CD4-positive, alpha-beta T cell treated with Interferon alpha-2 for 1 hour (primary cell): ENCODE measurements around the gene MAP3K8.
A peak's percentile ranks its signal among the peaks of the same experiment; 100 is the strongest.
"Not testable (repeated sequence)": the region's sequence is repeated elsewhere in the genome, so short reads cannot be mapped to it uniquely, and the experiment has no call there.

Experiments used
- DNase-seq, 2 donors: peaks; one replicate each; pipeline ENCODE4 v3.0.0-alpha.2; 2020 to 2022

MAP3K8 gene

GRCh38 chr10:30453764-30454527 is 20.0 kb downstream of the MAP3K8 start:
- DNase-seq: no peak

GRCh38 chr10:30454744-30455510 is 20.9 kb downstream of the MAP3K8 start:
- no peak for DNase-seq

GRCh38 chr10:30455816-30456215 is 21.8 kb downstream of the MAP3K8 start:
- DNase-seq: no peak

GRCh38 chr10:30456266-30456665 is 22.3 kb downstream of the MAP3K8 start:
- DNase-seq: peak in 1 of 2 donors; percentile 46

GRCh38 chr10:30459283-30459682 is 25.3 kb downstream of the MAP3K8 start:
- DNase-seq: peak in 1 of 2 donors; percentile 33

GRCh38 chr10:30460121-30460520 is 26.1 kb downstream of the MAP3K8 start:
- DNase-seq: no peak

- DNase-seq: no peak
These were observed 28.5 kb downstream of the MAP3K8 start for GRCh38 chr10:30462513-30462912.

- no peak for DNase-seq
These were observed 30.0 kb downstream of the MAP3K8 start for GRCh38 chr10:30463944-30464451.

GRCh38 chr10:30464675-30465074 is 30.7 kb downstream of the MAP3K8 start:
- DNase-seq: no peak

- no peak for DNase-seq
These were observed 32.5 kb downstream of the MAP3K8 start for GRCh38 chr10:30466445-30466844.

GRCh38 chr10:30467651-30468338 is 33.8 kb downstream of the MAP3K8 start:
- DNase-seq: no peak

GRCh38 chr10:30472414-30473155 is 38.6 kb downstream of the MAP3K8 start:
- DNase-seq: no peak

GRCh38 chr10:30475515-30475914 is 41.5 kb downstream of the MAP3K8 start:
- DNase-seq: not testable (repeated sequence)

- DNase-seq: no peak
These were observed 42.6 kb downstream of the MAP3K8 start for GRCh38 chr10:30476511-30477155.

- DNase-seq: not testable (repeated sequence)
These were observed 45.5 kb downstream of the MAP3K8 start for GRCh38 chr10:30479513-30479912.

- DNase-seq: no peak
These were observed 47.6 kb downstream of the MAP3K8 start for GRCh38 chr10:30481603-30482002.

- no peak for DNase-seq
These were observed 54.3 kb downstream of the MAP3K8 start for GRCh38 chr10:30488316-30488715.

GRCh38 chr10:30489346-30489745 is 55.4 kb downstream of the MAP3K8 start:
- DNase-seq: no peak

- DNase-seq: no peak
These were observed 56.5 kb downstream of the MAP3K8 start for GRCh38 chr10:30490289-30491000.

- peak in 1 of 2 donors; percentile 44 for DNase-seq
These were observed 57.4 kb downstream of the MAP3K8 start for GRCh38 chr10:30491204-30491915.
